Activated T-cell treated with anti-CD3 and anti-CD28 coated beads, Interleukin-2, amount 50 U/mL, for 4 hours (primary cell): ENCODE measurements around the gene TTF2. TPM values are rescaled to one million over a fixed set of nuclear protein-coding genes. Genes with fewer than 3 reads are reported as not detected.
A peak's percentile ranks its signal among the peaks of the same experiment; 100 is the strongest.

Experiments
- ATAC-seq, 2 donors: fragments of 200-7000 bp; cut with Tn5 transposase; one replicate each; pipeline ENCODE4 v1.10.0; 2021
- DNase-seq: peaks from one replicate; pipeline ENCODE4 v3.0.0-alpha.2; 2020
- H3K27me3 Mint-ChIP-seq: one replicate; pipeline ENCODE4 v1.8.0; 2021; ENCODE audit warnings: low read depth, mixed read lengths
- H3K36me3 Mint-ChIP-seq: one replicate; pipeline ENCODE4 v1.8.0; 2022; ENCODE audit warnings: mixed read lengths; ENCODE audit not compliant: insufficient read depth
- H3K4me1 Mint-ChIP-seq: one replicate; pipeline ENCODE4 v1.8.0; 2021; ENCODE audit warnings: low read depth, mixed read lengths
- H3K4me3 Mint-ChIP-seq: one replicate; pipeline ENCODE4 v1.8.0; 2021; ENCODE audit warnings: mild to moderate bottlenecking, moderate library complexity, mixed read lengths
- H3K9me3 Mint-ChIP-seq: one replicate; pipeline ENCODE4 v1.8.0; 2021; ENCODE audit warnings: mixed read lengths
- total RNA-seq, 3 donors: library from RNA; stranded (reverse); gene quantifications; one replicate each; pipeline ENCODE4 v1.2.1, GENCODE V29; 2021

Gene TTF2
- total RNA-seq, 3 donors from 2014 or later: 59.8 to 62.4 (median 60.7) TPM

GRCh38 chr1:117032681-117033539, 27.2 kb upstream of the TTF2 start:
- Mint-ChIP-seq H3K36me3 (peaks cover 2% of the 10 kb centered on the region), H3K27me3 (no peaks in the 10 kb centered on the region), H3K4me1 (peaks cover 7% of the 10 kb centered on the region), H3K4me3 (no peak overlapping the region), H3K9me3 (no peaks in the 10 kb centered on the region)
- no peak for DNase-seq
- ATAC-seq: no peak

- Mint-ChIP-seq H3K36me3 (peaks cover 2% of the 10 kb centered on the region), H3K9me3 (no peaks in the 10 kb centered on the region), H3K4me3 (no peak overlapping the region), H3K4me1 (peaks cover 7% of the 10 kb centered on the region), H3K27me3 (no peaks in the 10 kb centered on the region)
- DNase-seq (no peak), ATAC-seq (no peak)
Measured at GRCh38 chr1:117033772-117034171, 26.4 kb upstream of the TTF2 start.

GRCh38 chr1:117034791-117035290, 25.3 kb upstream of the TTF2 start:
- no peak for ATAC-seq
- peaks cover 7% of the 10 kb centered on the region for H3K4me1 Mint-ChIP-seq
- H3K36me3 Mint-ChIP-seq: peaks cover 2% of the 10 kb centered on the region
- DNase-seq: no peak
- no peaks in the 10 kb centered on the region for H3K9me3 Mint-ChIP-seq
- no peak overlapping the region for H3K4me3 Mint-ChIP-seq
- no peaks in the 10 kb centered on the region for H3K27me3 Mint-ChIP-seq

- Mint-ChIP-seq H3K9me3 (no peaks in the 10 kb centered on the region), H3K36me3 (peaks cover 2% of the 10 kb centered on the region), H3K4me3 (no peak overlapping the region), H3K27me3 (no peaks in the 10 kb centered on the region), H3K4me1 (peaks cover 5% of the 10 kb centered on the region)
- ATAC-seq: no peak
- no peak for DNase-seq
Measured at GRCh38 chr1:117036018-117036461, 24.1 kb upstream of the TTF2 start.

- H3K9me3 Mint-ChIP-seq: no peaks in the 10 kb centered on the region
- no peak for ATAC-seq
- H3K27me3 Mint-ChIP-seq: no peaks in the 10 kb centered on the region
- peaks cover 4% of the 10 kb centered on the region for H3K4me1 Mint-ChIP-seq
- no peak for DNase-seq
- peaks cover 4% of the 10 kb centered on the region for H3K36me3 Mint-ChIP-seq
- no peak overlapping the region for H3K4me3 Mint-ChIP-seq
Measured at GRCh38 chr1:117037802-117038201, 22.3 kb upstream of the TTF2 start.

- peaks cover 4% of the 10 kb centered on the region for H3K36me3 Mint-ChIP-seq
- DNase-seq (no peak), ATAC-seq (no peak)
- H3K9me3 Mint-ChIP-seq: peaks cover 2% of the 10 kb centered on the region
- no peaks in the 10 kb centered on the region for H3K27me3 Mint-ChIP-seq
- no peak overlapping the region for H3K4me3 Mint-ChIP-seq
- H3K4me1 Mint-ChIP-seq: peaks cover 1% of the 10 kb centered on the region
Measured at GRCh38 chr1:117038236-117038635, 21.9 kb upstream of the TTF2 start.

- no peak for ATAC-seq
- Mint-ChIP-seq H3K36me3 (peaks cover 4% of the 10 kb centered on the region), H3K9me3 (peaks cover 6% of the 10 kb centered on the region), H3K4me3 (no peak overlapping the region), H3K4me1 (peaks cover 20% of the 10 kb centered on the region), H3K27me3 (no peaks in the 10 kb centered on the region)
- no peak for DNase-seq
Measured at GRCh38 chr1:117044217-117044616, 15.9 kb upstream of the TTF2 start.

- Mint-ChIP-seq H3K27me3 (no peaks in the 10 kb centered on the region), H3K36me3 (peaks cover 2% of the 10 kb centered on the region), H3K4me1 (peaks cover 33% of the 10 kb centered on the region), H3K4me3 (no peak overlapping the region), H3K9me3 (peaks cover 6% of the 10 kb centered on the region)
- DNase-seq: no peak
- ATAC-seq: no peak
Measured at GRCh38 chr1:117045644-117046043, 14.5 kb upstream of the TTF2 start.

GRCh38 chr1:117046781-117047180, 13.3 kb upstream of the TTF2 start:
- no peak overlapping the region for H3K4me3 Mint-ChIP-seq
- H3K27me3 Mint-ChIP-seq: no peaks in the 10 kb centered on the region
- no peaks in the 10 kb centered on the region for H3K36me3 Mint-ChIP-seq
- peaks cover 45% of the 10 kb centered on the region for H3K4me1 Mint-ChIP-seq
- no peak for ATAC-seq
- H3K9me3 Mint-ChIP-seq: peaks cover 6% of the 10 kb centered on the region
- no peak for DNase-seq

GRCh38 chr1:117047271-117047670, 12.9 kb upstream of the TTF2 start:
- Mint-ChIP-seq H3K27me3 (no peaks in the 10 kb centered on the region), H3K36me3 (peaks cover under 1% of the 10 kb centered on the region), H3K4me3 (no peak overlapping the region), H3K9me3 (peaks cover 6% of the 10 kb centered on the region), H3K4me1 (peaks cover 49% of the 10 kb centered on the region)
- no peak for DNase-seq
- no peak for ATAC-seq

- Mint-ChIP-seq H3K27me3 (no peaks in the 10 kb centered on the region), H3K36me3 (peaks cover 2% of the 10 kb centered on the region), H3K4me3 (no peak overlapping the region), H3K4me1 (peaks cover 53% of the 10 kb centered on the region), H3K9me3 (no peaks in the 10 kb centered on the region)
- no peak for ATAC-seq
- no peak for DNase-seq
Measured at GRCh38 chr1:117049857-117050256, 10.3 kb upstream of the TTF2 start.

GRCh38 chr1:117051224-117052064, 8.7 kb upstream of the TTF2 start:
- ATAC-seq: peak; percentile 56 to 59
- Mint-ChIP-seq H3K36me3 (peaks cover 2% of the 10 kb centered on the region), H3K9me3 (no peaks in the 10 kb centered on the region), H3K27me3 (no peaks in the 10 kb centered on the region), H3K4me1 (peaks cover 57% of the 10 kb centered on the region), H3K4me3 (peak overlapping the region; percentile 75)
- DNase-seq: peak; percentile 11

- H3K4me3 Mint-ChIP-seq: no peak overlapping the region
- H3K27me3 Mint-ChIP-seq: no peaks in the 10 kb centered on the region
- peaks cover 49% of the 10 kb centered on the region for H3K4me1 Mint-ChIP-seq
- H3K36me3 Mint-ChIP-seq: peaks cover 2% of the 10 kb centered on the region
- H3K9me3 Mint-ChIP-seq: no peaks in the 10 kb centered on the region
- no peak for ATAC-seq
- no peak for DNase-seq
Measured at GRCh38 chr1:117054068-117054467, 6.1 kb upstream of the TTF2 start.

GRCh38 chr1:117058810-117059209, 1.3 kb upstream of the TTF2 start:
- peaks cover 42% of the 10 kb centered on the region for H3K4me1 Mint-ChIP-seq
- peaks cover 12% of the 10 kb centered on the region for H3K36me3 Mint-ChIP-seq
- no peak for DNase-seq
- no peak overlapping the region for H3K4me3 Mint-ChIP-seq
- no peaks in the 10 kb centered on the region for H3K9me3 Mint-ChIP-seq
- no peak for ATAC-seq
- no peaks in the 10 kb centered on the region for H3K27me3 Mint-ChIP-seq
